NT2/D1 (cell line): ENCODE measurements around the gene CAMTA1.

ENCODE experiments used
- DNase-seq: peaks from one replicate; pipeline ENCODE4 v3.0.0-alpha.2; 2011; ENCODE audit warnings: low read depth, low spot score
- H3K27me3 ChIP-seq: 2 replicates; pipeline ENCODE4 v1.6.0; 2011; ENCODE audit warnings: mild to moderate bottlenecking; ENCODE audit not compliant: insufficient read length, insufficient read depth
- H3K36me3 ChIP-seq: 2 replicates; pipeline ENCODE4 v1.6.1; 2011; ENCODE audit warnings: mild to moderate bottlenecking, low read length, mixed read lengths; ENCODE audit not compliant: insufficient read depth, insufficient read length
- H3K4me1 ChIP-seq: 2 replicates; pipeline ENCODE4 v1.5.1; 2011; ENCODE audit not compliant: insufficient read depth, insufficient read length
- H3K4me3 ChIP-seq: 2 replicates; pipeline ENCODE4 v1.5.1; 2011; ENCODE audit warnings: low read depth; ENCODE audit not compliant: insufficient read length
- H3K9ac ChIP-seq: 2 replicates; pipeline ENCODE4 v1.6.0; 2011; ENCODE audit warnings: low read depth; ENCODE audit not compliant: insufficient read length
- H3K9me3 ChIP-seq: 2 replicates; pipeline ENCODE4 v1.5.1; 2011; ENCODE audit warnings: mild to moderate bottlenecking, low read length; ENCODE audit not compliant: insufficient read depth
- SUZ12 ChIP-seq: IDR thresholded peaks from 2 replicates; pipeline ENCODE4 v1.6.1; 2011; ENCODE audit not compliant: insufficient read length, insufficient read depth; ENCODE audit errors: extremely low read depth
- YY1 ChIP-seq: IDR thresholded peaks from 2 replicates; pipeline ENCODE4 v1.6.1; 2011; ENCODE audit not compliant: insufficient read length, insufficient read depth
- ZNF274 ChIP-seq: IDR thresholded peaks from 2 replicates; pipeline ENCODE4 v1.6.1; 2011; ENCODE audit warnings: mild to moderate bottlenecking, low read depth, low read length

CAMTA1 gene

GRCh38 chr1:7561331-7561921 lies 776.2 kb downstream of the CAMTA1 start:
- no peaks in the 10 kb centered on the region for H3K27me3 ChIP-seq

GRCh38 chr1:7561936-7562728 lies 776.9 kb downstream of the CAMTA1 start:
- Histone ChIP-seq H3K9me3 (no peaks in the 10 kb centered on the region), H3K27me3 (no peaks in the 10 kb centered on the region), H3K4me3 (no peak overlapping the region), H3K36me3 (no peaks in the 10 kb centered on the region), H3K9ac (no peak overlapping the region), H3K4me1 (no peaks in the 10 kb centered on the region)
- no peak for DNase-seq
- no peak for TF ChIP-seq ZNF274
- no peak for TF ChIP-seq YY1
- no peak for TF ChIP-seq SUZ12

More at GRCh38 chr1:7561331-7561921, 776.2 kb downstream of the CAMTA1 start:
- H3K9ac ChIP-seq, result no peak overlapping the region
- no peak for TF ChIP-seq YY1
- TF ChIP-seq ZNF274, result no peak
- TF ChIP-seq SUZ12, result no peak
- no peaks in the 10 kb centered on the region for H3K36me3 ChIP-seq
- H3K4me1 ChIP-seq, result no peaks in the 10 kb centered on the region
- H3K4me3 ChIP-seq, result no peak overlapping the region
- DNase-seq, result no peak
- no peaks in the 10 kb centered on the region for H3K9me3 ChIP-seq

GRCh38 chr1:7562729-7563605 lies 777.7 kb downstream of the CAMTA1 start:
- no peak overlapping the region for H3K9ac ChIP-seq
- no peaks in the 10 kb centered on the region for H3K9me3 ChIP-seq
- TF ChIP-seq ZNF274, result no peak
- no peaks in the 10 kb centered on the region for H3K27me3 ChIP-seq
- H3K36me3 ChIP-seq, result no peaks in the 10 kb centered on the region
- DNase-seq, result no peak
- H3K4me3 ChIP-seq, result no peak overlapping the region
- H3K4me1 ChIP-seq, result no peaks in the 10 kb centered on the region

- DNase-seq, result no peak
- no peaks in the 10 kb centered on the region for H3K36me3 ChIP-seq
- H3K4me1 ChIP-seq, result no peaks in the 10 kb centered on the region
- H3K9ac ChIP-seq, result no peak overlapping the region
- H3K9me3 ChIP-seq, result no peaks in the 10 kb centered on the region
- no peak for TF ChIP-seq SUZ12
- TF ChIP-seq YY1, result no peak
- TF ChIP-seq ZNF274, result no peak
- H3K27me3 ChIP-seq, result no peaks in the 10 kb centered on the region
- H3K4me3 ChIP-seq, result no peak overlapping the region
These were observed 778.9 kb downstream of the CAMTA1 start for GRCh38 chr1:7564137-7564536.

- Histone ChIP-seq H3K36me3 (no peaks in the 10 kb centered on the region), H3K4me3 (no peak overlapping the region), H3K9ac (no peak overlapping the region), H3K9me3 (no peaks in the 10 kb centered on the region), H3K27me3 (no peaks in the 10 kb centered on the region), H3K4me1 (no peaks in the 10 kb centered on the region)
- no peak for TF ChIP-seq YY1
- no peak for DNase-seq
These were observed 780.0 kb downstream of the CAMTA1 start for GRCh38 chr1:7565099-7565750.

- no peaks in the 10 kb centered on the region for H3K9me3 ChIP-seq
These were observed 781.4 kb downstream of the CAMTA1 start for GRCh38 chr1:7566417-7567375.

More at GRCh38 chr1:7566417-7567375, 781.4 kb downstream of the CAMTA1 start:
- no peak overlapping the region for H3K4me3 ChIP-seq
- H3K27me3 ChIP-seq, result no peaks in the 10 kb centered on the region
- H3K4me1 ChIP-seq, result no peaks in the 10 kb centered on the region
- DNase-seq, result no peak
- no peaks in the 10 kb centered on the region for H3K36me3 ChIP-seq
- H3K9ac ChIP-seq, result no peak overlapping the region
- TF ChIP-seq SUZ12 (no peak), ZNF274 (no peak), YY1 (no peak)
